ENCODE measurements around the gene NFIX. TPM values are rescaled to one million over a fixed set of nuclear protein-coding genes. Genes with fewer than 3 reads are reported as not detected.

The NFIX gene
- total RNA-seq, 1 donor from 2014 or later = 6.7 TPM

GRCh38 chr19:13071444-13072187 lies 76.3 kb downstream of the NFIX start:
- H3K36me3 ChIP-seq (ENCODE audit: control insufficient read depth, insufficient read depth, low read length) = peaks cover 2% of the 10 kb centered on the region
- DNase-seq (ENCODE audit: low read depth) = no peak
- TF ChIP-seq CTCF (IDR thresholded peaks at IDR 0.05; ENCODE audit: insufficient read depth, low read length, poor library complexity, severe bottlenecking) = no peak
- peaks cover 11% of the 10 kb centered on the region for H3K27me3 ChIP-seq (ENCODE audit: control insufficient read depth, insufficient read depth, low read length)
- H3K4me3 ChIP-seq (ENCODE audit: low read depth, low read length) = no peak overlapping the region

GRCh38 chr19:13072188-13072908 lies 77.1 kb downstream of the NFIX start:
- Histone ChIP-seq H3K36me3 (ENCODE audit: control insufficient read depth, insufficient read depth, low read length) (peaks cover 2% of the 10 kb centered on the region), H3K4me3 (ENCODE audit: low read depth, low read length) (no peak overlapping the region), H3K27me3 (ENCODE audit: control insufficient read depth, insufficient read depth, low read length) (peaks cover 11% of the 10 kb centered on the region)
- no peak for DNase-seq (ENCODE audit: low read depth)
- no peak for TF ChIP-seq CTCF (IDR thresholded peaks at IDR 0.05; ENCODE audit: insufficient read depth, low read length, poor library complexity, severe bottlenecking)

GRCh38 chr19:13073263-13073662 lies 78.0 kb downstream of the NFIX start:
- DNase-seq (ENCODE audit: low read depth) = no peak
- Histone ChIP-seq H3K4me3 (ENCODE audit: low read depth, low read length) (no peak overlapping the region), H3K27me3 (ENCODE audit: control insufficient read depth, insufficient read depth, low read length) (peaks cover 11% of the 10 kb centered on the region), H3K36me3 (ENCODE audit: control insufficient read depth, insufficient read depth, low read length) (peaks cover 2% of the 10 kb centered on the region)
- TF ChIP-seq CTCF (IDR thresholded peaks at IDR 0.05; ENCODE audit: insufficient read depth, low read length, poor library complexity, severe bottlenecking) = no peak

DNA sequence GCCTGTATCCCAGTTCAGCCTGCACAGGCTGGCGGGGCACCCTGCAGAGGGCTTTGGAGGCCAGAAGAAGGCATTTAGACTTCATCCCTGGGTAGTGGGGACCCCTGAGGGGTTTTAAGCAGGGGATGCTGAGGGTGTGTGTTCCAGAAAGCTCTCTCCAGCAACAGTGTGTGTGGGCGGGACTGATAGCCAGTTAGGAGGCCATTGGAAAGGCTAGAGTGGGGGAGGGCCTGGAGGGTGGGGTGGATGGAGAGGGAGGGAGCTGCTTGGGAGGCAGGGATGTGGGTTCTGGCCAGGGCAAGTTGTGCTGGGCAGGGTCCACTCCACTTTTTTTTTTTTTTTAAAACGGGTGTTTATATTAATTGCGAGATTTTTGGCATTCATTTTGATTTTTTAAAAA lies 79.1 kb downstream of the NFIX start:
- peaks cover 2% of the 10 kb centered on the region for H3K36me3 ChIP-seq (ENCODE audit: control insufficient read depth, insufficient read depth, low read length)
- no peak for TF ChIP-seq CTCF (IDR thresholded peaks at IDR 0.05; ENCODE audit: insufficient read depth, low read length, poor library complexity, severe bottlenecking)

DNA sequence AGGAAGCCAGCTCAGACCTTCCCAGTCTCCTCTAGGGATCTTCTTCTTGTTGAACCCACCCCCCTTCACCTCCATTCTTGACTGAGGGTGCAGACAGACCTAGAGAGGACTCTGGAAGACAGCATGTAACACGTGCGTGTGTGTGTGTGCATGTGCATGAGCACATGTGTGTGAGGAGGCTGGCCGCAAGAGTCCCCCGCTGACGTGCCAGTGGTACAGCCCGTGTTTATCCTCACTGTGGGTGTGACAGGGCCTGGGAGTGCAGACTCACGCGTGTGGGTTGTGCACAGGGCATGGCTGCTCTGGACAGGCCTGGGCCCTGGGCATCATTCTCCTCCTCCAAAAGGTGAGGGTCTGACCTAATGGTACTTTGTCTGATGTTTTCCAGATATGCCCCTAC lies 81.0 kb downstream of the NFIX start:
- H3K36me3 ChIP-seq (ENCODE audit: control insufficient read depth, insufficient read depth, low read length) = peaks cover 2% of the 10 kb centered on the region
- TF ChIP-seq CTCF (IDR thresholded peaks at IDR 0.05; ENCODE audit: insufficient read depth, low read length, poor library complexity, severe bottlenecking) = no peak
- no peak overlapping the region for H3K4me3 ChIP-seq (ENCODE audit: low read depth, low read length)
- no peaks in the 10 kb centered on the region for H3K27me3 ChIP-seq (ENCODE audit: control insufficient read depth, insufficient read depth, low read length)
- no peak for DNase-seq (ENCODE audit: low read depth)

More for the DNA sequence above, 79.1 kb downstream of the NFIX start:
- DNase-seq (ENCODE audit: low read depth) = no peak
- Histone ChIP-seq H3K4me3 (ENCODE audit: low read depth, low read length) (no peak overlapping the region), H3K27me3 (ENCODE audit: control insufficient read depth, insufficient read depth, low read length) (peaks cover 7% of the 10 kb centered on the region)
